CD4-positive, CD25-positive, alpha-beta regulatory T cell (primary cell): ENCODE measurements around the gene NRDE2. TPM values are rescaled to one million over a fixed set of nuclear protein-coding genes. Genes with fewer than 3 reads are reported as not detected.

Experiments
- ATAC-seq, 2 donors: fragments of 150-1000 bp; cut with Tn5 transposase; one replicate each; pipeline ENCODE4 v1.10.0; 2021; ENCODE audit warnings: low read depth in 2 of 2, moderate number of reproducible peaks in 2 of 2, moderate library complexity in 1 of 2
- DNase-seq, 3 donors: peaks; one replicate each; pipeline versions ENCODE4 v3.0.0 to v3.0.0-alpha.2; 2012 to 2022; ENCODE audit warnings: mixed read lengths in 1 of 3
- H3K27ac ChIP-seq: one replicate; pipeline ENCODE4 v1.7.0; 2013; ENCODE audit warnings: mild to moderate bottlenecking, low read length; ENCODE audit not compliant: insufficient read depth, poor library complexity, severe bottlenecking
- H3K27me3 ChIP-seq: one replicate; pipeline ENCODE4 v1.7.0; 2013; ENCODE audit warnings: low read length; ENCODE audit not compliant: control insufficient read depth, insufficient read depth
- H3K36me3 ChIP-seq: one replicate; pipeline ENCODE4 v1.7.0; 2013; ENCODE audit warnings: mild to moderate bottlenecking, low read length, moderate library complexity; ENCODE audit not compliant: control insufficient read depth, insufficient read depth
- H3K4me1 ChIP-seq: 2 replicates; pipeline ENCODE4 v1.7.0; 2013; ENCODE audit warnings: mild to moderate bottlenecking, low read length; ENCODE audit not compliant: insufficient read depth, control insufficient read depth, poor library complexity, severe bottlenecking
- H3K4me3 ChIP-seq: one replicate; pipeline ENCODE4 v1.7.0; 2013; ENCODE audit warnings: low read depth, mild to moderate bottlenecking, low read length, moderate library complexity
- H3K9me3 ChIP-seq, 2 experiments: 1 replicate in 1 of 2; 2 replicates in 1 of 2; pipeline ENCODE4 v1.7.0; 2013; ENCODE audit warnings: low read length in 2 of 2, mild to moderate bottlenecking in 1 of 2, moderate library complexity in 1 of 2; ENCODE audit not compliant: control insufficient read depth in 2 of 2
- H3K27ac Mint-ChIP-seq, 3 donors: one replicate each; pipeline ENCODE4 v1.8.0; 2020 to 2022; ENCODE audit warnings: mild to moderate bottlenecking in 3 of 3, mixed read lengths in 3 of 3, moderate library complexity in 2 of 3
- H3K27me3 Mint-ChIP-seq: one replicate; pipeline ENCODE4 v1.8.0; 2022; ENCODE audit warnings: mild to moderate bottlenecking, mixed read lengths
- H3K36me3 Mint-ChIP-seq: one replicate; pipeline ENCODE4 v1.8.0; 2020; ENCODE audit warnings: mixed read lengths
- H3K4me1 Mint-ChIP-seq, 4 donors: one replicate each; pipeline ENCODE4 v1.8.0; 2020 to 2022; ENCODE audit warnings: mixed read lengths in 4 of 4, mild to moderate bottlenecking in 1 of 4
- H3K4me3 Mint-ChIP-seq, 4 donors: one replicate each; pipeline ENCODE4 v1.8.0; 2020 to 2022; ENCODE audit warnings: mild to moderate bottlenecking in 4 of 4, mixed read lengths in 4 of 4, moderate library complexity in 3 of 4
- H3K9me3 Mint-ChIP-seq, 7 donors: one replicate each; pipeline ENCODE4 v1.8.0; 2020 to 2022; ENCODE audit warnings: mixed read lengths in 7 of 7, mild to moderate bottlenecking in 3 of 7, moderate library complexity in 2 of 7
- polyA plus RNA-seq, 4 donors: library from polyadenylated mRNA; unstranded; fragments of 300-500 nt; fragmentation: Illumina TruSeq; gene quantifications; one replicate each; pipeline ENCODE4 v1.2.3, GENCODE V29; 2021
- total RNA-seq: library from RNA; stranded (reverse); gene quantifications from one replicate; pipeline ENCODE4 v1.2.3, GENCODE V29; 2022

NRDE2 gene
- total RNA-seq (25.4 TPM), polyA plus RNA-seq (10 to 100 TPM in 2 of 4 donors, 1 to 10 TPM in 2; 7.3 to 10.9 (median 9.1) TPM)

GRCh38 chr14:90331497-90332270 is at the start of gene NRDE2:
NRDE2 (minus strand) TSS chr14:90331941; CDS start chr14:90331904, 37 bp downstream.
- Mint-ChIP-seq H3K4me1 (peaks cover 21 to 40% (median 32%) of the 10 kb centered on the region in 4 donors), H3K27me3 (peaks cover 34% of the 10 kb centered on the region)
- H3K4me3 ChIP-seq = peak within 1 kb of the TSS; percentile 93

GRCh38 chr14:90381011-90381786 is 49.5 kb upstream of the NRDE2 start:
- Mint-ChIP-seq H3K9me3 (no peaks in the 10 kb centered on the region), H3K27ac (peak overlapping the region in 1 of 3 donors; percentile 82), H3K4me3 (peak overlapping the region in 1 of 4 donors; percentile 40), H3K4me1 (peaks cover 3 to 17% (median 11%) of the 10 kb centered on the region in 4 donors), H3K36me3 (no peaks in the 10 kb centered on the region), H3K27me3 (no peaks in the 10 kb centered on the region)
- H3K36me3 ChIP-seq = no peaks in the 10 kb centered on the region
- ATAC-seq (no peak), DNase-seq (peak in 1 of 3 donors; percentile 12)
- H3K9me3 ChIP-seq = no peaks in the 10 kb centered on the region
- H3K4me1 ChIP-seq = peaks cover 31% of the 10 kb centered on the region
- no peak overlapping the region for H3K27ac ChIP-seq
- no peak overlapping the region for H3K4me3 ChIP-seq
- no peaks in the 10 kb centered on the region for H3K27me3 ChIP-seq

More at GRCh38 chr14:90331497-90332270, at the start of gene NRDE2:
- H3K36me3 Mint-ChIP-seq = peaks cover 11% of the 10 kb centered on the region
- Histone ChIP-seq H3K27ac (peak within 1 kb of the TSS; percentile 66), H3K36me3 (no peaks in the 10 kb centered on the region), H3K27me3 (peaks cover 8% of the 10 kb centered on the region), H3K9me3 (no peaks in the 10 kb centered on the region), H3K4me1 (peaks cover 15% of the 10 kb centered on the region)
- H3K27ac Mint-ChIP-seq = peak within 1 kb of the TSS; percentile 89 to 92 (median 91)
- peak; percentile 96 for ATAC-seq
- peak within 1 kb of the TSS; percentile 92 to 98 (median 93) for H3K4me3 Mint-ChIP-seq
- DNase-seq = peak; percentile 84 to 97 (median 85)
- peaks cover 0 to 2% (median 0%) of the 10 kb centered on the region in 7 donors for H3K9me3 Mint-ChIP-seq

GRCh38 chr14:90379106-90379505 is 47.4 kb upstream of the NRDE2 start:
- ATAC-seq (no peak), DNase-seq (no peak)
- H3K9me3 ChIP-seq = no peaks in the 10 kb centered on the region
- no peaks in the 10 kb centered on the region for H3K36me3 ChIP-seq
- peaks cover 0 to 8% (median 2%) of the 10 kb centered on the region in 4 donors for H3K4me1 Mint-ChIP-seq
- no peaks in the 10 kb centered on the region for H3K27me3 ChIP-seq
- no peaks in the 10 kb centered on the region for H3K27me3 Mint-ChIP-seq
- no peaks in the 10 kb centered on the region for H3K9me3 Mint-ChIP-seq
- no peak overlapping the region for H3K4me3 ChIP-seq
- no peak overlapping the region for H3K4me3 Mint-ChIP-seq
- no peaks in the 10 kb centered on the region for H3K36me3 Mint-ChIP-seq
- peak overlapping the region in 2 of 3 donors; percentile 0 to 47 for H3K27ac Mint-ChIP-seq
- H3K27ac ChIP-seq = no peak overlapping the region
- H3K4me1 ChIP-seq = peaks cover 15% of the 10 kb centered on the region

- Histone ChIP-seq H3K27ac (no peak overlapping the region), H3K4me3 (no peak overlapping the region)
- H3K4me3 Mint-ChIP-seq = no peak overlapping the region
Measured at GRCh38 chr14:90378249-90378648, 46.5 kb upstream of the NRDE2 start.

GRCh38 chr14:90375934-90376333 is 44.2 kb upstream of the NRDE2 start:
- no peaks in the 10 kb centered on the region for H3K9me3 Mint-ChIP-seq
- ATAC-seq (no peak), DNase-seq (no peak)
- no peak overlapping the region for H3K27ac ChIP-seq
- peak overlapping the region in 1 of 3 donors; percentile 9 for H3K27ac Mint-ChIP-seq
- peaks cover 10% of the 10 kb centered on the region for H3K27me3 Mint-ChIP-seq
- H3K36me3 Mint-ChIP-seq = no peaks in the 10 kb centered on the region
- H3K4me3 Mint-ChIP-seq = peak overlapping the region in 1 of 4 donors; percentile 11
- H3K36me3 ChIP-seq = no peaks in the 10 kb centered on the region
- H3K4me1 ChIP-seq = no peaks in the 10 kb centered on the region
- no peaks in the 10 kb centered on the region for H3K27me3 ChIP-seq
- H3K9me3 ChIP-seq = no peaks in the 10 kb centered on the region
- peaks cover 0 to 5% (median 0%) of the 10 kb centered on the region in 4 donors for H3K4me1 Mint-ChIP-seq
- no peak overlapping the region for H3K4me3 ChIP-seq

More at GRCh38 chr14:90378249-90378648, 46.5 kb upstream of the NRDE2 start:
- Histone ChIP-seq H3K9me3 (no peaks in the 10 kb centered on the region), H3K27me3 (no peaks in the 10 kb centered on the region), H3K4me1 (peaks cover 8% of the 10 kb centered on the region), H3K36me3 (no peaks in the 10 kb centered on the region)
- peaks cover 0 to 5% (median 0%) of the 10 kb centered on the region in 4 donors for H3K4me1 Mint-ChIP-seq
- ATAC-seq (no peak), DNase-seq (no peak)
- peaks cover 4% of the 10 kb centered on the region for H3K27me3 Mint-ChIP-seq
- no peaks in the 10 kb centered on the region for H3K9me3 Mint-ChIP-seq
- no peaks in the 10 kb centered on the region for H3K36me3 Mint-ChIP-seq
- H3K27ac Mint-ChIP-seq = no peak overlapping the region

GRCh38 chr14:90374813-90375212 is 43.1 kb upstream of the NRDE2 start:
- no peaks in the 10 kb centered on the region for H3K9me3 Mint-ChIP-seq
- peaks cover 10% of the 10 kb centered on the region for H3K27me3 Mint-ChIP-seq
- H3K27ac Mint-ChIP-seq = no peak overlapping the region
- peaks cover 1% of the 10 kb centered on the region for H3K27me3 ChIP-seq
- no peak overlapping the region for H3K27ac ChIP-seq
- H3K4me3 ChIP-seq = no peak overlapping the region
- DNase-seq = no peak
- no peaks in the 10 kb centered on the region for H3K36me3 ChIP-seq
- H3K4me1 ChIP-seq = no peaks in the 10 kb centered on the region
- peaks cover 0 to 5% (median 0%) of the 10 kb centered on the region in 4 donors for H3K4me1 Mint-ChIP-seq
- no peaks in the 10 kb centered on the region for H3K36me3 Mint-ChIP-seq
- no peak for ATAC-seq
- no peaks in the 10 kb centered on the region for H3K9me3 ChIP-seq
- H3K4me3 Mint-ChIP-seq = no peak overlapping the region

GRCh38 chr14:90373887-90374286 is 42.1 kb upstream of the NRDE2 start:
- Mint-ChIP-seq H3K27ac (no peak overlapping the region), H3K9me3 (no peaks in the 10 kb centered on the region), H3K27me3 (peaks cover 14% of the 10 kb centered on the region), H3K4me3 (no peak overlapping the region), H3K4me1 (peaks cover 0 to 5% (median 3%) of the 10 kb centered on the region in 4 donors), H3K36me3 (no peaks in the 10 kb centered on the region)
- Histone ChIP-seq H3K9me3 (no peaks in the 10 kb centered on the region), H3K27ac (no peak overlapping the region), H3K36me3 (no peaks in the 10 kb centered on the region), H3K4me1 (no peaks in the 10 kb centered on the region), H3K4me3 (no peak overlapping the region), H3K27me3 (peaks cover 1% of the 10 kb centered on the region)
- DNase-seq (no peak), ATAC-seq (no peak)
